Activated T-helper 1 cell treated with Interleukin-2 at 50 U/mL for 16 hours (primary cell): Measurements from ENCODE around the gene ADCY5.
"Not testable (repeated sequence)": the region's sequence is repeated elsewhere in the genome, so short reads cannot be mapped to it uniquely, and the experiment has no call there.

Experiments
- DNase-seq: peaks from one replicate; pipeline ENCODE4 v3.0.0-alpha.2; 2020; ENCODE audit warnings: low read depth

Gene ADCY5

DNA sequence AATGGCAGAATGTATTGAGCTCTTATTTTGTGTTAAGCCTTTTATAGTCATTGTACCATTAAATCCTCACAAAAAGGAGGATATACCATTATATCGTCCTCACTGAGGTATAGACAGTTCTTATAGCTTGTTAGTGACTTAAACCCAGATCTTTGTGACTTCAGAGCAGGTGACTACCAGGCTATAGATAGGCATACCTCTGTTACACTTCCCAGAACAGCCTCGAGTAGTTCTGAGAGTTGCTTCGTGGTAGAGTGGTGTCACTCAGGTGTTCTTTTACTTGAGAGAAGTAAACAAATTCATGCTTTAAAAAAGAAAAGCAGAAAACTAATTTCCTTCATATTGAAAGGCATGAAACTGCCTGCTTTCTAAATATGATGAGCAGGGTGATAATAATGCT lies 187.2 kb downstream of the ADCY5 start:
- DNase-seq = no peak

DNA sequence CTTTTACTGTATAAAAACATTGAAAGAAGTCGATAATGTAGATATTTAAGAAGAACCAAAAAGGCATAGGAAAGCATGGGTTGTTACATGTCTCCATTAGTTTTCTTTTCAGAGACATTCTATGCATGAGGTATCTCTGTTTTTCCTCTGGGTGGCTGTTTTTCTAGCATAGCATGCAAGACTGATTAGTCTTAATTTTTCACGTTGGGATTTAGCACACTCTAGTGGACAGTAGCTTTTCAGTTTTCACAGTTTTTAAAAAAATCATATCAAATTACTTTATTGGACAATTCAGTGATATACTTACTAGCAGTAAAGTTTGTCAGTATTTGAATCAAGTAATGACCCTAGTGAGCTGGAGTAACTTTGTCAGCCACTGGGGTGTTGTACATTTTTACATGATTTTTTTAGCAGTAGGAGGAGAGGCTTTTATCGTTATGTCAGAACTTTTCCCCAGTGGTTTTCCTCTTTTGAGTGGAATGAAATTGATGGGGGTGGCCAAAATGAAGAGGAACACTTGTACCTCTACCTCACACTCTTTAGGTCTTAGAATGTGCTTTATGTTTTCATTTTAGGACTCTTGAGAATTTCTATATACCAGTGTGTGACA lies 190.0 kb downstream of the ADCY5 start:
- DNase-seq = no peak

DNA sequence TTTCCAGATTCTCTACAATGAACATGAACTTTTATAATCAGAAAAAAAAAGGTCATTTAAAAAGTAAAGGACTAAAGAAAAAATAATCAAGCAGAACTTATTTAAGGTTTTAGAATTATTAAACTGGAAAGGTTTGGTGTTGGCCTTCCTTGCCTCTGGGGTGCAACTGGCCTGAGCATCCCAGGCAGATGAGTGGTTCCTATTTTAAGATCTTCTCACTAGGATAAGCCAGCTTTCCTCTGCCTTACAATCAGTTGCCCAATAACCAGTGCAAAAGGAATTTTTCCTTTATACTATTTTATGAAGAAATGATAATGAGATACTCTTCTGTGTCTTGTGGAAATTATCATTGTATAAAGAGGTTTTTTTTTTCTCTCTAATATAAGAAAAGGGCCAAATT lies 190.5 kb downstream of the ADCY5 start:
- no peak for DNase-seq

DNA sequence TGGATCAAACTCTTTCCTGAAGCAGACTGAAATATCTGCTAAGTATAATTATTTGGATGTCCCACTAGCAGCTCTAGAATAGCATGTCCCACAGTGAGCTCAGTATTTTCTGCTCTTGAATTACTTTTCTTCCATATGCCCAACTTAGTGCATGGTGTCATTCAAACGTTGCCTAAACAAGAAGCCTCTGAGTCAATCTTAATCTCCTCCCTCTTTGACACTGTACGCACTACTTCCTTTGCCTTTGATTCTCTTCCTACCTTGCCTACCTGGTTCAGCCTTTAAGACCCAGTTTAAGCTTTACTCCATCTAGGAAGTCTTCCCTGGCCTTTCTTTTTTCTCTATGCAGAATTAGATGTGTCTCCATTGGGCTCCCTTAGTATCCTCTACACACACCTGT lies 192.6 kb downstream of the ADCY5 start:
- DNase-seq = no peak

DNA sequence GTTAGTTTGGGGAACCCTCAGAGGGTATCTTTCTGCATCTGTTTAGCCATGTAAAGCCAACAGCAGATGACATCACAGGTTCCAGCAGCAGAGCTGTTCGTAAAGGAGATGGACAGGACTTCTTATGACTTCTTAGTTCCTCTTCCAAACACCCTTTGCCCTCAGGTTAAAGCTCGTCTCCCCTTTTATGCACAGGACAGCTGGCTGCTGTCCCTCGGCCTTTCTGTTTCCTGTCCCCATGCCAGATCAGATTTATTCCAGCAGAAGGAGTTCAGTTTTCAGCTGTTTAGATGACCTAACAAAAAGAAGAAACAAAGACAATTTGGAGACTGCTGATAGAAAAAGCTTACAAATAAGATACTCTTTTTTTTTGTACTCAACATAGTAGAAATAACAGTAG lies 202.0 kb downstream of the ADCY5 start:
- no peak for DNase-seq

DNA sequence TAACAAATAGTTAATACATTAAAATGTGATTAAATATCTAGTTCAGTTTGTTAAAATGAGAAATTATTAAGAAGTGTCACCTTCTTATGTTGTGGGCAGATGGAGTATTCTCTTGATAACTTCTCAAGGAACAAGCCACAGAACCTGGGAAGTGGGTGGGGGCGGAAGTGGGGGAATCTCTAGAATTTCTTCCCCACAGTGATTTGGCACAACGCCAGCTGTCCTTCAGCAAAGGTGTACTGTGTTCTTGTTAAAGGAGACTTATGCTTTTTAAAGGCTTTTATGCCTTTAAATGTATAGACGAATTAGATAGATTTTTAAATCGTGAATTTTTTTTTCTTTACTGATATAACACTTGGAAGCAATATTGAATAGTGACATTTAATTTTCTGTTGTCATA lies 204.8 kb downstream of the ADCY5 start:
- DNase-seq = peak; percentile 1

DNA sequence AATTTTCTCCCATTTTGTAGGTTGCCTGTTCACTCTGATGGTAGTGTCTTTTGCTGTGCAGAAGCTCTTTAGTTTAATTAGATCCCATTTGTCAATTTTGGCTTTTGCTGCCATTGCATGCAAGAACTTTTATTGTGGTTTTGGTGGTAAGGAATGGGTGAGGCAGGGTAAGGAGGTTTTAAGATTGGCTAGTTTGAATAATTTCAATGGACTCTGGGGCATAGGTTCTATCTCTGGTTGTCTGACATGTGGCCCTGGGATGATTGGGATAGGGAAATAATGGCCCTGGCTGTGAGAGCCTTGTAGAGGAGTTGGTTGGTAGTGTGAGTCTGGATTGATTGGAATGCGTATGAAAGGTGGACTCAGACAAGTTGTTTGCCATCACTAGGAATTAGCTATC lies 209.1 kb downstream of the ADCY5 start:
- no peak for DNase-seq

DNA sequence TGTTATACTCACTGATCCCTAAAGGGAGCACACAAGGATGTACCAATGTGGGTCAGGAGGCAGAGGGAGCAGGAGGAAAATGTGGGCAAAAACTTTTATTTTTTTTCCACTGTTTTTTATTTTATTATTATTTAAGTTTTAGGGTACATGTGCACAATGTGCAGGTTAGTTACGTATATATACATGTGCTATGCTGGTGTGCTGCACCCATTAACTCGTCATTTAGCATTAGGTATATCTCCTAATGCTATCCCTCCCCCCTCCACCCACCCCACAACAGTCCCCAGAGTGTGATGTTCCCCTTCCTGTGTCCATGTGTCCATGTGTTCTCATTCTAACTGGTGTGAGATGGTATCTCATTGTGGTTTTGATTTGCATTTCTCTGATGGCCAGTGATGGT lies 209.7 kb downstream of the ADCY5 start:
- DNase-seq = not testable (repeated sequence)

DNA sequence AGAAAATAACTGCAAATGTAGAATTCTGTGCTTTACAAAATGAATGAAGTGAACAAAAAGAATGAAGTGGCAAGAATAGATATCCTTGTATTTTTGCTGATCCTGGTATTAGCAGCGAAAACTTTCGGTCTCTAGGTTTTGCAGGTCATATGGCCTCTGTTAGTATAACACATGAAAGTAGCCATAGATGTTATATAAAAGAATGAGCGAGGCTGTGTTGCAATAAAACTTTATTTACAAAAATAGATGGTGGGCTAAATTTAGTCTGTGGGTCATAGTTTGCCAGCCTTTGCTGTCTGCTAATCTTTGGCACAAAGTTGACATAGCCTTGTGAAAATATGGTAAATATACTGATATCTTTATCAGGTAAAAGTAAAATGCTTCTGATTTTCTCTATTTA lies 212.0 kb downstream of the ADCY5 start:
- no peak for DNase-seq
